B cell (primary cell): ENCODE results near the gene OGG1.

Source experiments
- CTCF ChIP-seq: fragments of 200-600 bp; IDR thresholded peaks from one replicate; pipeline ENCODE4 v1.8.0; 2022; ENCODE audit warnings: antibody characterized with exemption, mild to moderate bottlenecking
- EZH2 ChIP-seq: IDR thresholded peaks from 2 replicates; pipeline ENCODE4 v1.6.1; 2012; ENCODE audit warnings: borderline replicate concordance, low read depth, mild to moderate bottlenecking, moderate library complexity, low read length; ENCODE audit not compliant: insufficient read depth, poor library complexity, severe bottlenecking

- TF ChIP-seq CTCF = no peak
- TF ChIP-seq EZH2 = no peak
Observed at GRCh38 chr3:9716801-9717555, 32.8 kb upstream of the OGG1 start.
